ENCODE results near the gene RPS16. TPM values are rescaled to one million over a fixed set of nuclear protein-coding genes. Genes with fewer than 3 reads are reported as not detected.

RPS16 gene
- total and polyA plus RNA-seq, 9 of the 15 experiments (the other 6 are each of a cell fraction or from before 2014, with no cell fraction given), result 82.6 to 3,671 (median 2,204) TPM

- TF ChIP-seq ZNF639 (CRISPR knock-in tag; conservative IDR thresholded peaks at IDR 0.05 in 1 of 2, IDR thresholded peaks at IDR 0.05 in 1 of 2) (peak in 1 of 2 experiments; percentile 33; a peak in 1 of 4 replicates), ILF3 (IDR thresholded peaks at IDR 0.05; ENCODE audit: borderline replicate concordance) (no peak), ZNF274 (IDR thresholded peaks at IDR 0.05; ENCODE audit: borderline replicate concordance, low read depth, low read length) (no peak), BRF2 (IDR thresholded peaks at IDR 0.05; ENCODE audit: borderline replicate concordance, insufficient read depth, insufficient read length) (no peak), POLR3G (IDR thresholded peaks at IDR 0.05; ENCODE audit: extremely low read depth, insufficient read length, insufficient replicate concordance) (no peak), FOXK1 (CRISPR knock-in tag; IDR thresholded peaks at IDR 0.05; ENCODE audit: borderline replicate concordance) (no peak), TAF9B (IDR thresholded peaks at IDR 0.05; ENCODE audit: partially characterized antibody) (no peak), CGGBP1 (CRISPR knock-in tag; IDR thresholded peaks at IDR 0.05) (no peak), PREB (CRISPR knock-in tag; IDR thresholded peaks at IDR 0.05) (no peak), COPS2 (conservative IDR thresholded peaks at IDR 0.05) (no peak), TCF3 (CRISPR knock-in tag; IDR thresholded peaks at IDR 0.05) (no peak), POLR2A (conservative IDR thresholded peaks at IDR 0.05) (peak; percentile 88), GMEB1 (CRISPR knock-in tag; IDR thresholded peaks at IDR 0.05) (peak; percentile 46; the same call in 1 of the 2 replicates)
Observed at GRCh38 chr19:39445196-39446111, 9.7 kb upstream of the RPS16 start, which contains the start of gene SUPT5H (continued).

Data from K562 (cell line).